ENCODE data around the gene ICA1. TPM values are rescaled to one million over a fixed set of nuclear protein-coding genes. Genes with fewer than 3 reads are reported as not detected.
"Not testable (repeated sequence)": the region's sequence is repeated elsewhere in the genome, so short reads cannot be mapped to it uniquely, and the experiment has no call there.

ICA1 gene
- total RNA-seq: 27.0 TPM
- long read RNA-seq, transcript ICA1-206 (14 exons, 2,458 nt): major isoform, 16 of 56 reads
- long read RNA-seq, transcript ICA1-201 (14 exons, 2,309 nt): minor isoform, 6 of 56 reads
- long read RNA-seq, transcript ICA1-207 (14 exons, 2,440 nt): minor isoform, 6 of 56 reads
- long read RNA-seq, partial matches to known transcripts: 9 of 56 reads
- long read RNA-seq, other reads (novel, unspliced or antisense): 17 of 56 reads

DNA sequence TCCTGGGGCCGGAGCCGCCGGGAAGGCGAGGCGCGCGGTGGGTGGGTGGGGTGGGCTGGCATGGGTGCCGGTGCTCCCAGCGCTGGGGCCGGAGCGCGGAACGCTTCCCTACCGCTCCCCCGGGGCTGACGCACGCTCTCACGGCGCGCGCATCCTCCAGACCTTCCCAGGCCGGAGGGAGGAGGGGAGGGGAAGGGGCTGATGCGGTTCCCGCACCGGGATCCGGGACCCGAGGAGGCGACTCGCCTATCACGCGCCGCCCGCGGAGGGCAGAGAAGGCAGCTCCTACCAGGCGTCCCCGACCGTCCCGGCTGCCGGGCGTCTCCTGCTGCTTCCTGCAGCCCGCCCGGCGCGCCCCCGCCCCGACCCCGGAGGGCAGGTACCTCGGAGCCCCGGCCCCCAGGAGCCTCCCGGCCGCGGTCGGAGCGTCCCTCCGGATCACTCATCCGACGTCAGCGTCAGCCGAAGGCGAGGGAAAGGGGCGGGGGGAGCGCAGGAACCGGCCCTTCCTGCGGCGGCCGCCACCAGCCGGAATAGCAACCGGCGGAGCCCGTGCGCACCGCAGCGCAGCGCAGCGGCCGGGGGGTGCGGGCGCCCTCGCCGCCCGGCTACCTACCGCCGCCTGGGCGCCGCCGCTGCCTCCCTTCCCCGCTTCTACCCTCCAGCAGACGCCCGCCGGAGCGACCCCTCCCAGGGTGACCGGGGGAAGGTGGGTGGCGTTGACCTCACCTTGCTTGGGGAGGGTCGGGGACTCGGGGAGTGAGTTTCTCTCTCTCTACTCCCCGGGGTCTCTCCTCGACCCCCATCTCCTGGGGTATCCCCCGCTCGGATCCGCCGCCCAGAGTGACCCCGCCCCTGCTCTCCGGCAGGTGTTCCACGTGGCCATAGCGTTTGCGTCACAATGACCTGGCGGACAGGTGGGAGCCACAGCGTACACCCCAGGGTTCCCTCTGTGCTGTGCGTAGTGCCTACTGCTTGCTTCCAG, at the start of gene ICA1:
Gene ICA1, minus strand, starts transcription at position 457 of the 985 bp plus-strand sequence. CDS start 26,241 bp downstream, outside the sequence.
- H3K4me1 ChIP-seq: no peaks in the 10 kb centered on the region
- H3K27ac ChIP-seq: peak within 1 kb of the TSS; percentile 87
- ATAC-seq: peak; percentile 93
- TF ChIP-seq, protein P1, sequence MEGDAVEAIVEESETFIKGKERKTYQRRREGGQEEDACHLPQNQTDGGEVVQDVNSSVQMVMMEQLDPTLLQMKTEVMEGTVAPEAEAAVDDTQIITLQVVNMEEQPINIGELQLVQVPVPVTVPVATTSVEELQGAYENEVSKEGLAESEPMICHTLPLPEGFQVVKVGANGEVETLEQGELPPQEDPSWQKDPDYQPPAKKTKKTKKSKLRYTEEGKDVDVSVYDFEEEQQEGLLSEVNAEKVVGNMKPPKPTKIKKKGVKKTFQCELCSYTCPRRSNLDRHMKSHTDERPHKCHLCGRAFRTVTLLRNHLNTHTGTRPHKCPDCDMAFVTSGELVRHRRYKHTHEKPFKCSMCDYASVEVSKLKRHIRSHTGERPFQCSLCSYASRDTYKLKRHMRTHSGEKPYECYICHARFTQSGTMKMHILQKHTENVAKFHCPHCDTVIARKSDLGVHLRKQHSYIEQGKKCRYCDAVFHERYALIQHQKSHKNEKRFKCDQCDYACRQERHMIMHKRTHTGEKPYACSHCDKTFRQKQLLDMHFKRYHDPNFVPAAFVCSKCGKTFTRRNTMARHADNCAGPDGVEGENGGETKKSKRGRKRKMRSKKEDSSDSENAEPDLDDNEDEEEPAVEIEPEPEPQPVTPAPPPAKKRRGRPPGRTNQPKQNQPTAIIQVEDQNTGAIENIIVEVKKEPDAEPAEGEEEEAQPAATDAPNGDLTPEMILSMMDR (IDR thresholded peaks at IDR 0.05): no peak
- H3K36me3 ChIP-seq: no peaks in the 10 kb centered on the region
- H3K9me3 ChIP-seq: no peaks in the 10 kb centered on the region
- peak; percentile 90 for DNase-seq
- intact Hi-C loops (cut with DNase I): no loop called here
- no peaks in the 10 kb centered on the region for H3K27me3 ChIP-seq
- H3K4me3 ChIP-seq: peak within 1 kb of the TSS; percentile 67

DNA sequence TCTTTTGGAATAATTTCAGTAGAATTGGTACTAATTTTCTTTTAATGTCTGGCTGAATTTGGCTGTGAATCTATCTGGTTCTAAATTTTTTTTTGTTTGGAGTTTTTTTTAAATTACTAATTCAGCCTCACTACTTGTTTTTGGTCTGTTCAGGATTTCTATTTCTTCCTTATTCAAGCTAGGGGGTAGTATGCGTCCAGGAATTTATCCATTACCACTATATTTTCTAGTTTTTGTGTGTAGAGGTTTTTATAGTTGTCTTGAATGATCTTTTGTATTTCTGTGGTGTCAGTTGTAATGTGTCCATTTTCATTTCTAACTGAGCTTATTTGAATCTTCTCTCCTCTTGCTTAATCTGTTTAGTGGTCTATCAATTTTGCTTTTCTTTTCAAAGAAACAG, 48.9 kb upstream of the ICA1 start:
- TF ChIP-seq, protein P1 (IDR thresholded peaks at IDR 0.05): no peak
- no peak for DNase-seq
- intact Hi-C loops (cut with DNase I): no loop called here

DNA sequence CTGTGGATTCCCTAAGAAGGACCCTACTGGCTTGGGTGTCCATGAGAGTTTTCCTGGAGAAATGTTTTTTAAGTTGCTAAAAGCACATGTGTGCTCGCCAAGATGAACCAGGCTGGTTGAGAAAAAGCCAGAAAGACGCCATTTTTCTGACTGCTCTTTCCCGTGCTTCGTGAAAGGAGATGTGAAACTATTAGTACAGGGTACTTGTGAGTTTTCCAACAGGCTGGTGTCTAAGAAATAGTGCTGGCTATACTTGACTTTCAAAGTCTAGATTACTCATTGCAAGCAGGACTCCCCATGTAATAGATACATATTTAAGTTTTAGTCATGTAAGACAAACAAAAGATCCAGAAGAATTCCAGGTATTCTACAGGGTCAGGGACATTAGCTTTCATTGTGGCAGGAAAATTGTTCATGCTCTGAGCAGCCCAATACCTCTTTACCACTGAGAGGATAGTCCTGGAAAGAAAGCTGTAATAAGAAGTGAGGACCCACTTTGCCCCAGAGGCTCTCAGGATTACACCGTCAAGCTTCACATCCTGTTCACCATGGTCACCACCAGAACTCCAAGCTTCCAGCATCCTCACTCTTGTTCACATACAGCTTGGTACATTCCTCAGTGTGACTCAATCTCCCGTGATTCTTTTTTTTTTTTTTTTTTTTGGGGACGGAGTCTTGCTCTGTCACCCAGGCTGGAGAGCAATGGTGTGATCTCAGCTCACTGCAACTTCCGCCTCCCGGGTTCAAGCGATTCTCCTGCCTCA, 43.8 kb upstream of the ICA1 start:
- TF ChIP-seq, protein P1 (IDR thresholded peaks at IDR 0.05): no peak
- no peaks in the 10 kb centered on the region for H3K27me3 ChIP-seq
- no peak for DNase-seq
- H3K9me3 ChIP-seq: no peaks in the 10 kb centered on the region
- ATAC-seq: no peak
- H3K36me3 ChIP-seq: no peaks in the 10 kb centered on the region
- H3K27ac ChIP-seq: no peak overlapping the region
- no peaks in the 10 kb centered on the region for H3K4me1 ChIP-seq
- H3K4me3 ChIP-seq: no peak overlapping the region
- intact Hi-C loops (cut with DNase I): no loop called here

More for the DNA sequence above, 48.9 kb upstream of the ICA1 start:
- Histone ChIP-seq H3K4me3 (no peak overlapping the region), H3K27me3 (no peaks in the 10 kb centered on the region), H3K36me3 (no peaks in the 10 kb centered on the region), H3K9me3 (no peaks in the 10 kb centered on the region), H3K27ac (no peak overlapping the region), H3K4me1 (no peaks in the 10 kb centered on the region)
- ATAC-seq: no peak

DNA sequence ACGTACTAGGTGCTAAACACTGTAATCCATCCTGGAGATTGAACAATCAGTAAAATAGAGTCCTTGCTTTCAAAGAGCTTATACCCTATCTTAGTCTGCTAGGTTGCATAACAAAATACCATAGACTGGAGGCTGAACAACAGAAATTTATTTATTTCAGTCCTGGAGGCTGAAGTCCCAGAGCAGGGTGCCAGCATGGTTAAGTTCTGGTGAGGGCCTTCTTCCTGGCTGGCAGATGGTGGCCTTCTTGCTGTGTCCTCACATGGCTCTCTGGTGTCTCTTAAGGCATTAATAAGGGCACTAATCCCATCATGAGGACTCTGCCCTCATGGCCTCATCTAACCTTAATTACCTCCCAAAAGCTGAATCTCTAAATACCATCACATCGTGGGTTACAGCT, 43.1 kb upstream of the ICA1 start:
- Histone ChIP-seq H3K27me3 (no peaks in the 10 kb centered on the region), H3K4me3 (no peak overlapping the region), H3K36me3 (no peaks in the 10 kb centered on the region), H3K9me3 (no peaks in the 10 kb centered on the region), H3K27ac (no peak overlapping the region), H3K4me1 (no peaks in the 10 kb centered on the region)
- TF ChIP-seq, protein P1 (IDR thresholded peaks at IDR 0.05): no peak
- no peak for ATAC-seq
- intact Hi-C loops (cut with DNase I): no loop called here
- DNase-seq: no peak

DNA sequence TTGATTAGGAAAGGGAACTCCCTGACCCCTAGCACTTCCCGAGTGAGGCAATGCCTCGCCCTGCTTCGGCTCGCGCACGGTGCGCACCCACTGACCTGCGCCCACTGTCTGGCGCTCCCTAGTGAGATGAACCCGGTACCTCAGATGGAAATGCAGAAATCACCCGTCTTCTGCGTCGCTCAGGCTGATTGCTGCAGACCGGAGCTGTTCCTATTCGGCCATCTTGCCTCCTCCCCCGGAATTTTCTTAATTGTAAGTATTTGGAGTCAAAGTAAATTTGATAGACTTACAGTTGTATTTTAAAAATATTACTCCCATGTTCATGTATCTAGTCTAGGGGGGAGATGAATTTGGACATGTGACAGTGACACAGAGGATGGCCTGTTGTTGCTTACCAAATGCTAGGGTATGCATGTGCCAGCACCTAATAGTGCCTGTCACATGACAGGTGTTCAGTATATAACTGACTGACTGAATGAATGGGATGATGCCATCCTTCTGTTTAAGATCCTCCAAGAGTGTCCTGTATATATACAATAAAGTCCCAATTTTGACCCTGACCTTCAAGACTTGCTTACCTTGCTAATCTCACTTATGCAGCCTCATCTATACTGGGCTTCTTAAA, 42.0 kb upstream of the ICA1 start:
- Histone ChIP-seq H3K4me3 (no peak overlapping the region), H3K27ac (no peak overlapping the region), H3K4me1 (no peaks in the 10 kb centered on the region), H3K36me3 (no peaks in the 10 kb centered on the region), H3K27me3 (no peaks in the 10 kb centered on the region), H3K9me3 (no peaks in the 10 kb centered on the region)
- intact Hi-C loops (cut with DNase I): no loop called here
- TF ChIP-seq, protein P1 (IDR thresholded peaks at IDR 0.05): no peak
- ATAC-seq (no peak), DNase-seq (no peak)

DNA sequence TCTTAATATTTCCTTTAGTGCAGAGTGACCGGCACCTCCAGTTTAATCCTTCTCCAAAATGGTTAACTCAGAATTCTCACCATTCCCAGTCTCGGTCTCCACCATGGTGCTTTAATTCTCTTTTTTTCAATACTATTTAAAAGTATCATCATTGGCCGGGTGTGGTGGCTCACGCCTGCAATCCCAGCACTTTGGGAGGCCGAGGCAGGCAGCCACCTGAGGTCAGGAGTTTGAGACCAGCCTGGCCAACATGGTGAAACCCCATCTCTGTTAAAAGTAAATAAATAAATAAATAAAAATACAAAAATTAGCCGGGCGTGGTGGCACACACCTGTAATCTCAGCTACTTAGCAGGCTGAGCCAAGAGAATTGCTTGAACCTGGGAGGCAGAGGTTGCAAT, 35.1 kb upstream of the ICA1 start:
- H3K9me3 ChIP-seq; ATAC-seq; H3K36me3 ChIP-seq; intact Hi-C loops (cut with DNase I); DNase-seq; H3K4me1 ChIP-seq; H3K27me3 ChIP-seq; H3K27ac ChIP-seq; H3K4me3 ChIP-seq: not testable (repeated sequence)

Measured in upper lobe of right lung (tissue), 1 donor.